ENCODE data around the gene DDOST.
"Not testable (repeated sequence)": the region's sequence is repeated elsewhere in the genome, so short reads cannot be mapped to it uniquely, and the experiment has no call there.

DDOST gene

GRCh38 chr1:20612221-20612746 is 48.9 kb downstream of the DDOST start:
- H3K27me3 Mint-ChIP-seq, result peaks cover 6% of the 10 kb centered on the region
- no peaks in the 10 kb centered on the region for H3K36me3 Mint-ChIP-seq (ENCODE audit: low read depth)
- ATAC-seq (no peak), DNase-seq (no peak)
- no peak overlapping the region for H3K27ac Mint-ChIP-seq
- no peak overlapping the region for H3K4me3 Mint-ChIP-seq
- peaks cover 5% of the 10 kb centered on the region for H3K4me1 Mint-ChIP-seq
- H3K9me3 Mint-ChIP-seq, result no peaks in the 10 kb centered on the region

- no peak for DNase-seq
- Mint-ChIP-seq H3K27me3 (peaks cover 8% of the 10 kb centered on the region), H3K9me3 (no peaks in the 10 kb centered on the region), H3K36me3 (ENCODE audit: low read depth) (no peaks in the 10 kb centered on the region), H3K4me3 (no peak overlapping the region), H3K27ac (no peak overlapping the region), H3K4me1 (peaks cover 3% of the 10 kb centered on the region)
- ATAC-seq, result no peak
These were observed 49.5 kb downstream of the DDOST start for GRCh38 chr1:20611652-20612051.

- H3K9me3 Mint-ChIP-seq, result no peaks in the 10 kb centered on the region
- no peak for ATAC-seq
- no peak overlapping the region for H3K27ac Mint-ChIP-seq
These were observed 50.2 kb downstream of the DDOST start for GRCh38 chr1:20610970-20611369.

GRCh38 chr1:20609541-20609940 is 51.6 kb downstream of the DDOST start:
- DNase-seq, result no peak
- Mint-ChIP-seq H3K27ac (no peak overlapping the region), H3K36me3 (ENCODE audit: low read depth) (no peaks in the 10 kb centered on the region)

More at GRCh38 chr1:20610970-20611369, 50.2 kb downstream of the DDOST start:
- H3K4me1 Mint-ChIP-seq, result no peaks in the 10 kb centered on the region
- no peak overlapping the region for H3K4me3 Mint-ChIP-seq
- H3K36me3 Mint-ChIP-seq (ENCODE audit: low read depth), result no peaks in the 10 kb centered on the region
- DNase-seq, result no peak
- peaks cover 5% of the 10 kb centered on the region for H3K27me3 Mint-ChIP-seq

GRCh38 chr1:20606801-20607570 is 54.2 kb downstream of the DDOST start:
- DNase-seq; H3K4me1 Mint-ChIP-seq; H3K27ac Mint-ChIP-seq; H3K9me3 Mint-ChIP-seq; H3K27me3 Mint-ChIP-seq; H3K36me3 Mint-ChIP-seq (ENCODE audit: low read depth); ATAC-seq; H3K4me3 Mint-ChIP-seq: not testable (repeated sequence)

More at GRCh38 chr1:20609541-20609940, 51.6 kb downstream of the DDOST start:
- Mint-ChIP-seq H3K27me3 (peaks cover 7% of the 10 kb centered on the region), H3K4me1 (no peaks in the 10 kb centered on the region), H3K4me3 (no peak overlapping the region), H3K9me3 (no peaks in the 10 kb centered on the region)
- no peak for ATAC-seq

GRCh38 chr1:20604678-20605077 is 56.5 kb downstream of the DDOST start:
- Mint-ChIP-seq H3K27ac (no peak overlapping the region), H3K4me3 (no peak overlapping the region), H3K27me3 (peaks cover 10% of the 10 kb centered on the region), H3K4me1 (no peaks in the 10 kb centered on the region), H3K9me3 (no peaks in the 10 kb centered on the region), H3K36me3 (ENCODE audit: low read depth) (no peaks in the 10 kb centered on the region)
- ATAC-seq (no peak), DNase-seq (no peak)

- DNase-seq, result no peak
- peaks cover 10% of the 10 kb centered on the region for H3K27me3 Mint-ChIP-seq
- H3K4me1 Mint-ChIP-seq, result no peaks in the 10 kb centered on the region
- no peak for ATAC-seq
- H3K9me3 Mint-ChIP-seq, result no peaks in the 10 kb centered on the region
- H3K36me3 Mint-ChIP-seq (ENCODE audit: low read depth), result no peaks in the 10 kb centered on the region
- H3K4me3 Mint-ChIP-seq, result no peak overlapping the region
- no peak overlapping the region for H3K27ac Mint-ChIP-seq
These were observed 57.4 kb downstream of the DDOST start for GRCh38 chr1:20603504-20604464.

- H3K27me3 Mint-ChIP-seq, result peaks cover 10% of the 10 kb centered on the region
- H3K4me3 Mint-ChIP-seq, result no peak overlapping the region
- H3K36me3 Mint-ChIP-seq (ENCODE audit: low read depth), result no peaks in the 10 kb centered on the region
- no peak overlapping the region for H3K27ac Mint-ChIP-seq
- H3K4me1 Mint-ChIP-seq, result no peaks in the 10 kb centered on the region
- DNase-seq (no peak), ATAC-seq (no peak)
- no peaks in the 10 kb centered on the region for H3K9me3 Mint-ChIP-seq
These were observed 58.2 kb downstream of the DDOST start for GRCh38 chr1:20602851-20603450.
